ENCODE data around the gene SULT1A2.
"Not testable (repeated sequence)": the region's sequence is repeated elsewhere in the genome, so short reads cannot be mapped to it uniquely, and the experiment has no call there.

SULT1A2 gene

GRCh38 chr16:28617874-28618273 lies 21.0 kb upstream of the SULT1A2 start:
- H3K27ac ChIP-seq (ENCODE audit: low read depth, low read length, poor library complexity, severe bottlenecking) = no peak overlapping the region
- H3F3A ChIP-seq (ENCODE audit: insufficient read depth, low read length) = no peaks in the 10 kb centered on the region
- no peaks in the 10 kb centered on the region for H3K9me3 ChIP-seq (ENCODE audit: low read length)
- H3K9me2 ChIP-seq (ENCODE audit: low read depth, low read length) = no peaks in the 10 kb centered on the region
- no peak overlapping the region for H3K4me3 ChIP-seq (ENCODE audit: low read depth, low read length, poor library complexity, severe bottlenecking)
- no peaks in the 10 kb centered on the region for H3K79me2 ChIP-seq (ENCODE audit: insufficient read depth, low read length)
- no peak overlapping the region for H3K9ac ChIP-seq (ENCODE audit: low read length)
- no peak overlapping the region for H3K4me2 ChIP-seq (ENCODE audit: low read length)
- H3K36me3 ChIP-seq (ENCODE audit: insufficient read depth, low read length) = no peaks in the 10 kb centered on the region
- no peaks in the 10 kb centered on the region for H4K20me1 ChIP-seq (ENCODE audit: insufficient read depth, low read length)
- H3K4me1 ChIP-seq (ENCODE audit: insufficient read depth, low read length, severe bottlenecking) = peaks cover 11% of the 10 kb centered on the region
- H3K27me3 ChIP-seq (ENCODE audit: insufficient read depth, low read length) = no peaks in the 10 kb centered on the region
- TF ChIP-seq, protein P1, sequence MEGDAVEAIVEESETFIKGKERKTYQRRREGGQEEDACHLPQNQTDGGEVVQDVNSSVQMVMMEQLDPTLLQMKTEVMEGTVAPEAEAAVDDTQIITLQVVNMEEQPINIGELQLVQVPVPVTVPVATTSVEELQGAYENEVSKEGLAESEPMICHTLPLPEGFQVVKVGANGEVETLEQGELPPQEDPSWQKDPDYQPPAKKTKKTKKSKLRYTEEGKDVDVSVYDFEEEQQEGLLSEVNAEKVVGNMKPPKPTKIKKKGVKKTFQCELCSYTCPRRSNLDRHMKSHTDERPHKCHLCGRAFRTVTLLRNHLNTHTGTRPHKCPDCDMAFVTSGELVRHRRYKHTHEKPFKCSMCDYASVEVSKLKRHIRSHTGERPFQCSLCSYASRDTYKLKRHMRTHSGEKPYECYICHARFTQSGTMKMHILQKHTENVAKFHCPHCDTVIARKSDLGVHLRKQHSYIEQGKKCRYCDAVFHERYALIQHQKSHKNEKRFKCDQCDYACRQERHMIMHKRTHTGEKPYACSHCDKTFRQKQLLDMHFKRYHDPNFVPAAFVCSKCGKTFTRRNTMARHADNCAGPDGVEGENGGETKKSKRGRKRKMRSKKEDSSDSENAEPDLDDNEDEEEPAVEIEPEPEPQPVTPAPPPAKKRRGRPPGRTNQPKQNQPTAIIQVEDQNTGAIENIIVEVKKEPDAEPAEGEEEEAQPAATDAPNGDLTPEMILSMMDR (IDR thresholded peaks at IDR 0.05; ENCODE audit: low read length) = no peak
- no peak for TF ChIP-seq EZH2 (IDR thresholded peaks at IDR 0.05; ENCODE audit: borderline replicate concordance, low read length)
- no peak overlapping the region for H2AFZ ChIP-seq (ENCODE audit: low read length)

DNA sequence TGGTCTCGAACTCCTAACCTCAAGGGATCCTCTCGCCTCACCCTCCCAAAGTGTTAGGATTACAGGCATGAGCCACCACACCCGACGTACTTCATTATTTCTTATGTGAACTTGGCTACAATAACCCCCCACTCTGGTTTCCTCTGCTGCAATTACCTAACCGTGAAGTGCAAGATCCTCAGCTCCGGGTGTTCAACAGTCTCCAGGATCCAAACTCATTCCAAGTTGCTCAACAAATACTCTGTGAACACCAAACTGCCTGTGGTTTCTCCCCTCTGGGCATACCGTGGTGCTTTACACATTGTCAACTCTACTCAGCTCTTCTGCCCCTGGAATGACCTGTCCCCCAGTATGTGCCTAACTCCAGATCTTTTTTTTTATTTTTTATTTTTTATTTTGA lies 19.8 kb upstream of the SULT1A2 start:
- Histone ChIP-seq H2AFZ (ENCODE audit: low read length) (no peak overlapping the region), H3K9ac (ENCODE audit: low read length) (no peak overlapping the region), H3K9me2 (ENCODE audit: low read depth, low read length) (no peaks in the 10 kb centered on the region), H4K20me1 (ENCODE audit: insufficient read depth, low read length) (no peaks in the 10 kb centered on the region), H3K4me1 (ENCODE audit: insufficient read depth, low read length, severe bottlenecking) (peaks cover 11% of the 10 kb centered on the region), H3K27ac (ENCODE audit: low read depth, low read length, poor library complexity, severe bottlenecking) (no peak overlapping the region), H3F3A (ENCODE audit: insufficient read depth, low read length) (no peaks in the 10 kb centered on the region), H3K4me3 (ENCODE audit: low read depth, low read length, poor library complexity, severe bottlenecking) (no peak overlapping the region), H3K79me2 (ENCODE audit: insufficient read depth, low read length) (no peaks in the 10 kb centered on the region), H3K36me3 (ENCODE audit: insufficient read depth, low read length) (no peaks in the 10 kb centered on the region), H3K4me2 (ENCODE audit: low read length) (no peak overlapping the region), H3K9me3 (ENCODE audit: low read length) (no peaks in the 10 kb centered on the region), H3K27me3 (ENCODE audit: insufficient read depth, low read length) (no peaks in the 10 kb centered on the region)
- TF ChIP-seq, protein P1 (IDR thresholded peaks at IDR 0.05; ENCODE audit: low read length) = no peak
- no peak for TF ChIP-seq EZH2 (IDR thresholded peaks at IDR 0.05; ENCODE audit: borderline replicate concordance, low read length)

DNA sequence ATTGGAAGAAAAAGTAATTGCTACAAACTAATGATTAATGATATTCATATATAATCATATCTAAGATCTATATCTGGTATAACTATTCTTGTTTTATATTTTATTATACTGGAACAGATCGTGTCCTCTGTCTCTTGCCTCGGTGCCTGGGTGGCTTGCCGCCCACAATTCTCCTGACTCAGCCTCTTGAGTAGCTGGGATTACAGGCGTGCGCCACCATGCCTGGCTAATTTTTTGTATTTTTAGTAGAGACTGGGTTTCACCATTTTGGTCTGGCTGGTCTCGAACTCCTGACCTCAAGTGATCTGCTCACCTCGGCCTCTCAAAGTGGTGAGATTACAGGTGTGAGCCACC lies 19.4 kb upstream of the SULT1A2 start:
- not testable (repeated sequence) for H3K27me3 ChIP-seq (ENCODE audit: insufficient read depth, low read length); H3K4me3 ChIP-seq (ENCODE audit: low read depth, low read length, poor library complexity, severe bottlenecking); H3K4me2 ChIP-seq (ENCODE audit: low read length); H3K36me3 ChIP-seq (ENCODE audit: insufficient read depth, low read length); H4K20me1 ChIP-seq (ENCODE audit: insufficient read depth, low read length); H3K9me2 ChIP-seq (ENCODE audit: low read depth, low read length); H3F3A ChIP-seq (ENCODE audit: insufficient read depth, low read length); H3K27ac ChIP-seq (ENCODE audit: low read depth, low read length, poor library complexity, severe bottlenecking); H3K9ac ChIP-seq (ENCODE audit: low read length); H3K9me3 ChIP-seq (ENCODE audit: low read length); H3K79me2 ChIP-seq (ENCODE audit: insufficient read depth, low read length); H2AFZ ChIP-seq (ENCODE audit: low read length)
- H3K4me1 ChIP-seq (ENCODE audit: insufficient read depth, low read length, severe bottlenecking) = peaks cover 11% of the 10 kb centered on the region

DNA sequence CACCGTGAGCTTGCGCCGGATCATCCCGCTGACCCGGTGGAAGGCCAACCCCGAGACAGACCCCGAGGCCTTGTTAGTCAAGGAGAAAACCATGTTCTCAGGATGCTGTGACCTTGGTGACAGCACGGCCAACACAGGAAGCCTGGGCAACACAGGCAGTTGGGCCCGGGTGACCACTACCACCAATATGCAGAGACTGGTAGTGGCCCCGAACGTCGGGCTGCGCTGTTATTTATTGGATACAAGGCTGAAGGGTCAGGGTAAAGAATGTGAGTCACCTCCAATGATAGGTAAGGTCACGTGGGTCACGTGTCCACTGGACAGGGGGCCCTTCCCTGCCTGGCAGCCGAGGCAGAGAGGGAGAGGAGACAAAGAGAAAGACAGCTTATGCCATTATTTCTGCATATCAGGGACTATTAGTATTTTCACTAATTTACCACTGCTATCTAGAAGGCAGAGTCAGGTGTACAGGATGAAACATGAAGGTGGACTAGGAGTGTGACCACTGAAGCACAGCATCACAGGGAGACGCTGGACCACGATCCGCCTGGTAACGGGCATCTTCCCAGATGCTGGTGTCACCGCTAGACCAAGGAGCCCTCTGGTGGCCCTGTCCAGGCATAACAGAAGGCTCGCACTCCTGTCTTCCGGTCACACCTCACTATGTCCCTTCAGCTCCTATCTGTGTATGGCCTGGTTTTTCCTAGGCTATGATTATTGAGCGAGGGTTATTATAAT lies 18.8 kb upstream of the SULT1A2 start:
- H3F3A ChIP-seq (ENCODE audit: insufficient read depth, low read length); H2AFZ ChIP-seq (ENCODE audit: low read length); H3K4me2 ChIP-seq (ENCODE audit: low read length); H3K4me3 ChIP-seq (ENCODE audit: low read depth, low read length, poor library complexity, severe bottlenecking); H3K36me3 ChIP-seq (ENCODE audit: insufficient read depth, low read length); H3K27ac ChIP-seq (ENCODE audit: low read depth, low read length, poor library complexity, severe bottlenecking); H3K27me3 ChIP-seq (ENCODE audit: insufficient read depth, low read length); H3K9me2 ChIP-seq (ENCODE audit: low read depth, low read length); H3K9me3 ChIP-seq (ENCODE audit: low read length); H3K9ac ChIP-seq (ENCODE audit: low read length); H3K79me2 ChIP-seq (ENCODE audit: insufficient read depth, low read length); H4K20me1 ChIP-seq (ENCODE audit: insufficient read depth, low read length): not testable (repeated sequence)
- TF ChIP-seq, protein P1 (IDR thresholded peaks at IDR 0.05; ENCODE audit: low read length) = peak; percentile 45; the same call in 1 of the 2 replicates
- peaks cover 11% of the 10 kb centered on the region for H3K4me1 ChIP-seq (ENCODE audit: insufficient read depth, low read length, severe bottlenecking)

- H4K20me1 ChIP-seq (ENCODE audit: insufficient read depth, low read length); H3K9me2 ChIP-seq (ENCODE audit: low read depth, low read length); H3K79me2 ChIP-seq (ENCODE audit: insufficient read depth, low read length); H3K27ac ChIP-seq (ENCODE audit: low read depth, low read length, poor library complexity, severe bottlenecking); H3K36me3 ChIP-seq (ENCODE audit: insufficient read depth, low read length); H2AFZ ChIP-seq (ENCODE audit: low read length); H3K9me3 ChIP-seq (ENCODE audit: low read length); H3K4me2 ChIP-seq (ENCODE audit: low read length); H3F3A ChIP-seq (ENCODE audit: insufficient read depth, low read length); H3K27me3 ChIP-seq (ENCODE audit: insufficient read depth, low read length); H3K9ac ChIP-seq (ENCODE audit: low read length); H3K4me3 ChIP-seq (ENCODE audit: low read depth, low read length, poor library complexity, severe bottlenecking): not testable (repeated sequence)
- H3K4me1 ChIP-seq (ENCODE audit: insufficient read depth, low read length, severe bottlenecking) = peaks cover 11% of the 10 kb centered on the region
Measured at GRCh38 chr16:28614561-28614960, 17.7 kb upstream of the SULT1A2 start.

Measured in OCI-LY1 (cell line).